Measurements from ENCODE around the gene HOMER2.
"Not testable (repeated sequence)": the region's sequence is repeated elsewhere in the genome, so short reads cannot be mapped to it uniquely, and the experiment has no call there.

HOMER2 gene

GRCh38 chr15:82952158-82953081 is at the start of gene HOMER2:
TSS of gene HOMER2 (minus strand) at chr15:82952720. CDS start at chr15:82952535, 185 bp downstream.
- peak; percentile 18 for DNase-seq (ENCODE audit: low read depth)

GRCh38 chr15:83000672-83001031 is 48.1 kb upstream of the HOMER2 start:
- DNase-seq (ENCODE audit: low read depth) = not testable (repeated sequence)

GRCh38 chr15:82999905-83000671 is 47.6 kb upstream of the HOMER2 start:
- no peak for DNase-seq (ENCODE audit: low read depth)

- no peak for DNase-seq (ENCODE audit: low read depth)
Measured at GRCh38 chr15:82999426-82999825, 46.9 kb upstream of the HOMER2 start.

- no peak for DNase-seq (ENCODE audit: low read depth)
Measured at GRCh38 chr15:82995938-82996337, 43.4 kb upstream of the HOMER2 start.

- no peak for DNase-seq (ENCODE audit: low read depth)
Measured at GRCh38 chr15:82995076-82995475, 42.6 kb upstream of the HOMER2 start.

GRCh38 chr15:82993144-82993543 is 40.6 kb upstream of the HOMER2 start:
- no peak for DNase-seq (ENCODE audit: low read depth)

- DNase-seq (ENCODE audit: low read depth) = no peak
Measured at GRCh38 chr15:82992436-82992998, 40.0 kb upstream of the HOMER2 start.

- no peak for DNase-seq (ENCODE audit: low read depth)
Measured at GRCh38 chr15:82986442-82986780, 33.9 kb upstream of the HOMER2 start.

GRCh38 chr15:82985688-82986441 is 33.3 kb upstream of the HOMER2 start, which contains the start of gene RAMAC:
TSS of gene RAMAC (plus strand) at chr15:82986210. CDS start at chr15:82989019, 2,809 bp downstream.
- DNase-seq (ENCODE audit: low read depth) = peak; percentile 96

GRCh38 chr15:82980981-82981380 is 28.5 kb upstream of the HOMER2 start:
- no peak for DNase-seq (ENCODE audit: low read depth)

- DNase-seq (ENCODE audit: low read depth) = no peak
Measured at GRCh38 chr15:82979726-82980125, 27.2 kb upstream of the HOMER2 start.

- no peak for DNase-seq (ENCODE audit: low read depth)
Measured at GRCh38 chr15:82978438-82978837, 25.9 kb upstream of the HOMER2 start.

- DNase-seq (ENCODE audit: low read depth) = no peak
Measured at GRCh38 chr15:82977076-82977475, 24.6 kb upstream of the HOMER2 start.

- no peak for DNase-seq (ENCODE audit: low read depth)
Measured at GRCh38 chr15:82972990-82973389, 20.5 kb upstream of the HOMER2 start.

GRCh38 chr15:82971218-82971984 is 18.9 kb upstream of the HOMER2 start:
- no peak for DNase-seq (ENCODE audit: low read depth)

- no peak for DNase-seq (ENCODE audit: low read depth)
Measured at GRCh38 chr15:82970696-82971095, 18.2 kb upstream of the HOMER2 start.

- DNase-seq (ENCODE audit: low read depth) = no peak
Measured at GRCh38 chr15:82970078-82970686, 17.7 kb upstream of the HOMER2 start.

GRCh38 chr15:82969353-82969752 is 16.8 kb upstream of the HOMER2 start:
- no peak for DNase-seq (ENCODE audit: low read depth)

- DNase-seq (ENCODE audit: low read depth) = no peak
Measured at GRCh38 chr15:82968066-82968465, 15.5 kb upstream of the HOMER2 start.

GRCh38 chr15:82966671-82967071 is 14.2 kb upstream of the HOMER2 start:
- DNase-seq (ENCODE audit: low read depth) = no peak
